Heart left ventricle (tissue), 13 donors: ENCODE results near the gene ERFE.

Source experiments
- POLR2A ChIP-seq, 2 donors: fragments of 450-650 bp; IDR thresholded peaks; one replicate each; pipeline ENCODE4 v1.6.1; 2017; ENCODE audit warnings: antibody characterized with exemption in 2 of 2, mild to moderate bottlenecking in 2 of 2, moderate library complexity in 2 of 2
- TF ChIP-seq, protein P1 (sequence below), 12 donors: fragments of 200-600 bp; sonication (generic) in 4 of 12; IDR thresholded peaks; one replicate each; pipeline versions ENCODE4 v1.5.0 to v1.8.0; 2018 to 2022; ENCODE audit warnings: antibody characterized with exemption in 12 of 12, mild to moderate bottlenecking in 5 of 12
- donor health status: ischemic (EF 13 %, LVEDD 7.1; RV severe dilation, severe dysfunction).
- donor health status: DM: no; HTN: yes; CAD: no.
- donor health status: DM: no; HTN: no; CAD: no.
- donor health status: ischemic (EF 25% LVEDD 6.9; RV normal size, moderate dysfunction).
- donor health status: ischemic (EF 25% LVEDD 5.7; RV mildly dilated, moderate dysfunction).
- donor health status: ischemic (EF 35%, LVEDD 5.7; RV mildly dilated, moderate dysfunction).
- donor health status: nonischemic (EF 11% LVEDD 7.7; RV severe dilation, severe dysfunction).
- donor health status: DM: yes; HTN: yes; CAD: no.
- donor health status: PGD.
- donor health status: ischemic (EF 29% LVEDD 5.4; RV normal size, mild dysfunction).
- donor health status: nonischemic (EF 23%, LVEDD 6.1; RV moderate dilation, normal function).

DNA sequence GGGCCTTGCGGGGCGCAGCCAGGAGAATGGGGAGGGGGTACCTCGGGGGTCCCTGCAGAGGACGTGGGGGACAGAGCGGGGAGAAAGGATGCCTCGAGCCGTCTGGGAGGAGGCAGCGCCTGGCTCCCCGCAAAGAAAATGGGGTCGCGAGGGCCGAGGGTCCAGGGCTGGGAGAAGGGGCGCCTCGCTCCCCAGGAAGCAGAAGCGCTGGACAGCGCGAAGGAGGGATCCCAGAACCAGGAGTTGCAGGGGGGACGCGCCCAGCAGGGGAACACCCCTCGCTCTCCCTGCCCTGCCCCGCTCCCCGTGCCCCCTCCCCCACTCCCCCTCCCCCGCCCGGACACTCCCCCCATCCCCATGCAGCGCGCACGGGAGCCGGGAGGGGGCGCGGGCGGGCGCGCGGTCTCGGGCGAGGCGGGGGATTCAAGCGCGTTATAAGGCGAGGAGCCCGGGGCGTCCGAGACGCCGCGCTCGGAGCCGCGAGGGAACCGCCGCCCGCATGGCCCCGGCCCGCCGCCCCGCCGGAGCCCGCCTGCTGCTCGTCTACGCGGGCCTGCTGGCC lies at the start of gene ERFE:
- TF ChIP-seq, protein P1, sequence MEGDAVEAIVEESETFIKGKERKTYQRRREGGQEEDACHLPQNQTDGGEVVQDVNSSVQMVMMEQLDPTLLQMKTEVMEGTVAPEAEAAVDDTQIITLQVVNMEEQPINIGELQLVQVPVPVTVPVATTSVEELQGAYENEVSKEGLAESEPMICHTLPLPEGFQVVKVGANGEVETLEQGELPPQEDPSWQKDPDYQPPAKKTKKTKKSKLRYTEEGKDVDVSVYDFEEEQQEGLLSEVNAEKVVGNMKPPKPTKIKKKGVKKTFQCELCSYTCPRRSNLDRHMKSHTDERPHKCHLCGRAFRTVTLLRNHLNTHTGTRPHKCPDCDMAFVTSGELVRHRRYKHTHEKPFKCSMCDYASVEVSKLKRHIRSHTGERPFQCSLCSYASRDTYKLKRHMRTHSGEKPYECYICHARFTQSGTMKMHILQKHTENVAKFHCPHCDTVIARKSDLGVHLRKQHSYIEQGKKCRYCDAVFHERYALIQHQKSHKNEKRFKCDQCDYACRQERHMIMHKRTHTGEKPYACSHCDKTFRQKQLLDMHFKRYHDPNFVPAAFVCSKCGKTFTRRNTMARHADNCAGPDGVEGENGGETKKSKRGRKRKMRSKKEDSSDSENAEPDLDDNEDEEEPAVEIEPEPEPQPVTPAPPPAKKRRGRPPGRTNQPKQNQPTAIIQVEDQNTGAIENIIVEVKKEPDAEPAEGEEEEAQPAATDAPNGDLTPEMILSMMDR (IDR thresholded peaks at IDR 0.05): peak; percentile 20 to 63 (median 44)
- no peak for TF ChIP-seq POLR2A (IDR thresholded peaks at IDR 0.05)
